ENCODE measurements around the gene ERICH2. TPM values are rescaled to one million over a fixed set of nuclear protein-coding genes. Genes with fewer than 3 reads are reported as not detected.

ERICH2 gene
- total and polyA plus RNA-seq, 2 of the 13 experiments (the other 11 are each of a cell fraction or from before 2014, with no cell fraction given): not detected

DNA sequence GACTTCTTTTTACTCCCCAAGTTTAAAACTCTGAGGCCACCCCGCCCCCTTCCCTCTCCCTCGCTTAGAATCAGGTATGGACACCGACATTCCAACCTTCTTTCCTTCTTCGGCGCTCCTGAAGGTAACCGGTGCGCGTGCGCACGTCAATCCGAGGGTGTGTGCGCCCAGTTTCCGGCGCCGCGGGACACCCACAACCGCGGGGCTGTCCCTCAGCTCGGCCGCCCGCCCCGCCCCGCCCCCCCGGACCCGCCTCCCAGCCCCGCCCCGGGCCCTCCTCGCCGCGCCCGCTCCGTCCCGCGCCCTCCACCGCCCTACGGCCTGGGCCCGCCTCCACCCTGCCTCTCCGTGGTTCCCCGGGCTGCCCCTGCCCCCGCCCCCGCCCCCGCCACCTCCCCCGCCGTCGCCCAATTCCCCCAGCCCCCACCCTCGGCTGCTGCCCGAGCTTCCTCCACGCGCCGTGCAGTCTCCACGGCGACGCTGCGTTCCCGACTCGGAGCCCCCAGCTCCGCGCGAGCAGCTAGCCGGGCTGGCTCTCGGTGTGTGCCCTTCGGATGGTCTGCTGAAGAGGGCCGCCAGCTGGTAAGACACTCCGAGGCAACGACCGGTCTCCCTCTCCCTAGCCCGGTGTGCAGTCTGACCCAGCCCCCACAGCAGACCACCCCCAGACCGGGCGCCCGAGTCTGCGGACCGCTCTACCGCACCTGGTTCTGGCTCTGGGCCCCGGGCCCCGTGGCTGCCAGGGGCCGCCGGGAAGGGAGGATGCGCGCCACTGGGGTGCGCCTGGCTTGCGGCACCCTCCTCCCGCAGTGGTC, 635 bp downstream of the ERICH2 start (continued):
- TF ChIP-seq ETS1 (CRISPR knock-in tag; IDR thresholded peaks at IDR 0.05) (no peak), ZNF10 (CRISPR knock-in tag; IDR thresholded peaks at IDR 0.05; ENCODE audit: borderline replicate concordance, low read depth) (no peak), TMF1 (CRISPR knock-in tag; IDR thresholded peaks at IDR 0.05; ENCODE audit: low read depth) (no peak), ZNF543 (CRISPR knock-in tag; IDR thresholded peaks at IDR 0.05) (peak; percentile 68; the same call in 1 of the 2 replicates), MEF2D (CRISPR knock-in tag; IDR thresholded peaks at IDR 0.05) (peak; percentile 34; the same call in 1 of the 2 replicates), ZBTB3 (CRISPR knock-in tag; IDR thresholded peaks at IDR 0.05; ENCODE audit: borderline replicate concordance, low read depth) (no peak; the same call in 1 of the 2 replicates), ZNF766 (CRISPR knock-in tag; IDR thresholded peaks at IDR 0.05; ENCODE audit: borderline replicate concordance) (no peak), STAT6 (CRISPR knock-in tag; IDR thresholded peaks at IDR 0.05; ENCODE audit: borderline replicate concordance) (no peak), ZBTB39 (CRISPR knock-in tag; IDR thresholded peaks at IDR 0.05) (no peak), FOXC1 (CRISPR knock-in tag; IDR thresholded peaks at IDR 0.05; ENCODE audit: borderline replicate concordance) (peak; percentile 28), ZNF782 (CRISPR knock-in tag; IDR thresholded peaks at IDR 0.05; ENCODE audit: borderline replicate concordance) (peak; percentile 93; the same call in 1 of the 2 replicates)
- TF ChIP-seq, protein P1, sequence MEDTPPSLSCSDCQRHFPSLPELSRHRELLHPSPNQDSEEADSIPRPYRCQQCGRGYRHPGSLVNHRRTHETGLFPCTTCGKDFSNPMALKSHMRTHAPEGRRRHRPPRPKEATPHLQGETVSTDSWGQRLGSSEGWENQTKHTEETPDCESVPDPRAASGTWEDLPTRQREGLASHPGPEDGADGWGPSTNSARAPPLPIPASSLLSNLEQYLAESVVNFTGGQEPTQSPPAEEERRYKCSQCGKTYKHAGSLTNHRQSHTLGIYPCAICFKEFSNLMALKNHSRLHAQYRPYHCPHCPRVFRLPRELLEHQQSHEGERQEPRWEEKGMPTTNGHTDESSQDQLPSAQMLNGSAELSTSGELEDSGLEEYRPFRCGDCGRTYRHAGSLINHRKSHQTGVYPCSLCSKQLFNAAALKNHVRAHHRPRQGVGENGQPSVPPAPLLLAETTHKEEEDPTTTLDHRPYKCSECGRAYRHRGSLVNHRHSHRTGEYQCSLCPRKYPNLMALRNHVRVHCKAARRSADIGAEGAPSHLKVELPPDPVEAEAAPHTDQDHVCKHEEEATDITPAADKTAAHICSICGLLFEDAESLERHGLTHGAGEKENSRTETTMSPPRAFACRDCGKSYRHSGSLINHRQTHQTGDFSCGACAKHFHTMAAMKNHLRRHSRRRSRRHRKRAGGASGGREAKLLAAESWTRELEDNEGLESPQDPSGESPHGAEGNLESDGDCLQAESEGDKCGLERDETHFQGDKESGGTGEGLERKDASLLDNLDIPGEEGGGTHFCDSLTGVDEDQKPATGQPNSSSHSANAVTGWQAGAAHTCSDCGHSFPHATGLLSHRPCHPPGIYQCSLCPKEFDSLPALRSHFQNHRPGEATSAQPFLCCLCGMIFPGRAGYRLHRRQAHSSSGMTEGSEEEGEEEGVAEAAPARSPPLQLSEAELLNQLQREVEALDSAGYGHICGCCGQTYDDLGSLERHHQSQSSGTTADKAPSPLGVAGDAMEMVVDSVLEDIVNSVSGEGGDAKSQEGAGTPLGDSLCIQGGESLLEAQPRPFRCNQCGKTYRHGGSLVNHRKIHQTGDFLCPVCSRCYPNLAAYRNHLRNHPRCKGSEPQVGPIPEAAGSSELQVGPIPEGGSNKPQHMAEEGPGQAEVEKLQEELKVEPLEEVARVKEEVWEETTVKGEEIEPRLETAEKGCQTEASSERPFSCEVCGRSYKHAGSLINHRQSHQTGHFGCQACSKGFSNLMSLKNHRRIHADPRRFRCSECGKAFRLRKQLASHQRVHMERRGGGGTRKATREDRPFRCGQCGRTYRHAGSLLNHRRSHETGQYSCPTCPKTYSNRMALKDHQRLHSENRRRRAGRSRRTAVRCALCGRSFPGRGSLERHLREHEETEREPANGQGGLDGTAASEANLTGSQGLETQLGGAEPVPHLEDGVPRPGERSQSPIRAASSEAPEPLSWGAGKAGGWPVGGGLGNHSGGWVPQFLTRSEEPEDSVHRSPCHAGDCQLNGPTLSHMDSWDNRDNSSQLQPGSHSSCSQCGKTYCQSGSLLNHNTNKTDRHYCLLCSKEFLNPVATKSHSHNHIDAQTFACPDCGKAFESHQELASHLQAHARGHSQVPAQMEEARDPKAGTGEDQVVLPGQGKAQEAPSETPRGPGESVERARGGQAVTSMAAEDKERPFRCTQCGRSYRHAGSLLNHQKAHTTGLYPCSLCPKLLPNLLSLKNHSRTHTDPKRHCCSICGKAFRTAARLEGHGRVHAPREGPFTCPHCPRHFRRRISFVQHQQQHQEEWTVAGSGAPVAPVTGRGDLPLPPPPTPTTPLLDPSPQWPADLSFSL (CRISPR knock-in tag; IDR thresholded peaks at IDR 0.05): peak; percentile 57; the same call in 1 of the 2 replicates
- TF ChIP-seq, protein P2, sequence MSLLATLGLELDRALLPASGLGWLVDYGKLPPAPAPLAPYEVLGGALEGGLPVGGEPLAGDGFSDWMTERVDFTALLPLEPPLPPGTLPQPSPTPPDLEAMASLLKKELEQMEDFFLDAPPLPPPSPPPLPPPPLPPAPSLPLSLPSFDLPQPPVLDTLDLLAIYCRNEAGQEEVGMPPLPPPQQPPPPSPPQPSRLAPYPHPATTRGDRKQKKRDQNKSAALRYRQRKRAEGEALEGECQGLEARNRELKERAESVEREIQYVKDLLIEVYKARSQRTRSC (CRISPR knock-in tag; IDR thresholded peaks at IDR 0.05; ENCODE audit: low read depth): 0 out of 2 replicates have a peak, but pooled peaks have one; percentile 48
